Thyroid gland (tissue), 4 donors: ENCODE measurements around the gene PARD3B.

Experiments
- POLR2A ChIP-seq, 2 donors: fragments of 450-650 bp; IDR thresholded peaks; one replicate each; pipeline ENCODE4 v1.6.1; 2017; ENCODE audit warnings: antibody characterized with exemption in 2 of 2, mild to moderate bottlenecking in 2 of 2, moderate library complexity in 1 of 2
- TF ChIP-seq, protein P1 (sequence below), 6 experiments: fragments of 200-600 bp in 3 of 6; fragments of 450-650 bp in 3 of 6; sonication (generic) in 3 of 6; IDR thresholded peaks; one replicate each; pipeline ENCODE4 v1.5.1; 2016 to 2019; ENCODE audit warnings: antibody characterized with exemption in 6 of 6, mild to moderate bottlenecking in 2 of 6, inconsistent platforms in 1 of 6, moderate library complexity in 1 of 6

DNA sequence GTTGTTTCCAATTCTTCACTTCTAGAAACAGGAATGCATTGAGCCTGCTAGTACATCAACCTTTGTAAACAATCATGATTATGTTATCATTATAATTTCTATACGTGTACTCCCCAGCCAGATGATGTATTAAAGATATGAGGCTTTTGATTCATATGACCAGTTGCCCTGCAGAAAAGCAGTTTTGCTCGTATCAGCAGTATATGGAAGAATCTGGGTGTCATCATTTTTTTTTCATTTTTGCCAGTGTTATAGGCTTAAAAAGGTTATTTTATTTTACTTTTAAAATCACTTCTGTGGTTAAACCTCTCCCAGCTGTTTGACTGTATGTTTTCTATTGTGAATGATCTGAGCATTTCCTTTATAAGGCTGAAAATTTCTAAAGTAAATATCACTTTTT lies 665.2 kb downstream of the PARD3B start:
- TF ChIP-seq, protein P1, sequence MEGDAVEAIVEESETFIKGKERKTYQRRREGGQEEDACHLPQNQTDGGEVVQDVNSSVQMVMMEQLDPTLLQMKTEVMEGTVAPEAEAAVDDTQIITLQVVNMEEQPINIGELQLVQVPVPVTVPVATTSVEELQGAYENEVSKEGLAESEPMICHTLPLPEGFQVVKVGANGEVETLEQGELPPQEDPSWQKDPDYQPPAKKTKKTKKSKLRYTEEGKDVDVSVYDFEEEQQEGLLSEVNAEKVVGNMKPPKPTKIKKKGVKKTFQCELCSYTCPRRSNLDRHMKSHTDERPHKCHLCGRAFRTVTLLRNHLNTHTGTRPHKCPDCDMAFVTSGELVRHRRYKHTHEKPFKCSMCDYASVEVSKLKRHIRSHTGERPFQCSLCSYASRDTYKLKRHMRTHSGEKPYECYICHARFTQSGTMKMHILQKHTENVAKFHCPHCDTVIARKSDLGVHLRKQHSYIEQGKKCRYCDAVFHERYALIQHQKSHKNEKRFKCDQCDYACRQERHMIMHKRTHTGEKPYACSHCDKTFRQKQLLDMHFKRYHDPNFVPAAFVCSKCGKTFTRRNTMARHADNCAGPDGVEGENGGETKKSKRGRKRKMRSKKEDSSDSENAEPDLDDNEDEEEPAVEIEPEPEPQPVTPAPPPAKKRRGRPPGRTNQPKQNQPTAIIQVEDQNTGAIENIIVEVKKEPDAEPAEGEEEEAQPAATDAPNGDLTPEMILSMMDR (IDR thresholded peaks at IDR 0.05) = no peak
- no peak for TF ChIP-seq POLR2A (IDR thresholded peaks at IDR 0.05)
